Epithelial cell of proximal tubule (primary cell): ENCODE results near the gene COL4A1. TPM values are rescaled to one million over a fixed set of nuclear protein-coding genes. Genes with fewer than 3 reads are reported as not detected.

Experiments used
- DNase-seq: peaks from one replicate; pipeline ENCODE4 v3.0.0-alpha.2; 2011; ENCODE audit warnings: low read depth
- H3K4me3 ChIP-seq: 2 replicates; pipeline ENCODE4 v1.5.1; 2011; ENCODE audit warnings: low read depth, mild to moderate bottlenecking, low read length
- CTCF ChIP-seq: conservative IDR thresholded peaks from 2 replicates; pipeline ENCODE4 v1.5.1; 2012; ENCODE audit warnings: low read depth, mild to moderate bottlenecking, low read length
- total RNA-seq: library from RNA; depleted of rRNA; stranded (reverse); fragments of >200 nt; gene quantifications from 2 replicates; pipeline ENCODE4 v1.2.3, GENCODE V29; 2015

Gene COL4A1
- total RNA-seq, 1 donor from 2014 or later, result 547 TPM

- TF ChIP-seq CTCF, result no peak
- no peak overlapping the region for H3K4me3 ChIP-seq
- DNase-seq, result peak; percentile 66
These were observed 90.4 kb downstream of the COL4A1 start for GRCh38 chr13:110216398-110217041.

- no peak for TF ChIP-seq CTCF
- no peak for DNase-seq
- no peak overlapping the region for H3K4me3 ChIP-seq
These were observed 91.0 kb downstream of the COL4A1 start for GRCh38 chr13:110216006-110216397.

- no peak overlapping the region for H3K4me3 ChIP-seq
- no peak for DNase-seq
- no peak for TF ChIP-seq CTCF
These were observed 91.4 kb downstream of the COL4A1 start for GRCh38 chr13:110215606-110216005.

GRCh38 chr13:110214637-110215036 is 92.3 kb downstream of the COL4A1 start:
- no peak for DNase-seq
- no peak for TF ChIP-seq CTCF
- no peak overlapping the region for H3K4me3 ChIP-seq

- no peak for DNase-seq
- no peak overlapping the region for H3K4me3 ChIP-seq
- no peak for TF ChIP-seq CTCF
These were observed 93.4 kb downstream of the COL4A1 start for GRCh38 chr13:110213461-110214074.

GRCh38 chr13:110212529-110212928 is 94.4 kb downstream of the COL4A1 start:
- no peak for DNase-seq
- no peak for TF ChIP-seq CTCF

GRCh38 chr13:110211735-110212134 is 95.2 kb downstream of the COL4A1 start:
- no peak overlapping the region for H3K4me3 ChIP-seq
- DNase-seq, result no peak
- TF ChIP-seq CTCF, result no peak

More at GRCh38 chr13:110212529-110212928, 94.4 kb downstream of the COL4A1 start:
- H3K4me3 ChIP-seq, result no peak overlapping the region
